ENCODE measurements around the gene TMEM35B. TPM values are rescaled to one million over a fixed set of nuclear protein-coding genes. Genes with fewer than 3 reads are reported as not detected.

The TMEM35B gene
- total and polyA plus RNA-seq, 9 of the 15 experiments (the other 6 are each of a cell fraction or from before 2014, with no cell fraction given), result 11.4 to 142 (median 21.4) TPM

- TF ChIP-seq ZBTB43 (CRISPR knock-in tag; IDR thresholded peaks at IDR 0.05), result no peak
- peak; percentile 48; the same call in 1 of the 2 replicates for TF ChIP-seq MGA (IDR thresholded peaks at IDR 0.05)
- TF ChIP-seq TAF7 (tag; IDR thresholded peaks at IDR 0.05), result no peak
- TF ChIP-seq MITF (IDR thresholded peaks at IDR 0.05), result 0 out of 2 replicates have a peak, but pooled peaks have one; percentile 46
- peak; percentile 52 to 90 for TF ChIP-seq NONO (IDR thresholded peaks at IDR 0.05; ENCODE audit: low read depth in 2 of 2, low read length in 1 of 2)
- peak; percentile 75; the same call in 1 of the 2 replicates for TF ChIP-seq MTA3 (IDR thresholded peaks at IDR 0.05; ENCODE audit: borderline replicate concordance)
- TF ChIP-seq SOX6 (IDR thresholded peaks at IDR 0.05), result peak; percentile 45; the same call in 1 of the 2 replicates
Measured at GRCh38 chr1:34984793-34985608, at the start of gene TMEM35B (continued).
